ENCODE measurements around the gene ESPNL. TPM values are rescaled to one million over a fixed set of nuclear protein-coding genes. Genes with fewer than 3 reads are reported as not detected.
A peak's percentile ranks its signal among the peaks of the same experiment; 100 is the strongest.

ESPNL gene
- total and polyA plus RNA-seq, 9 of the 15 experiments (the other 6 are each of a cell fraction or from before 2014, with no cell fraction given), result 0.03 to 0.09 (median 0.05) TPM; not detected in 3

DNA sequence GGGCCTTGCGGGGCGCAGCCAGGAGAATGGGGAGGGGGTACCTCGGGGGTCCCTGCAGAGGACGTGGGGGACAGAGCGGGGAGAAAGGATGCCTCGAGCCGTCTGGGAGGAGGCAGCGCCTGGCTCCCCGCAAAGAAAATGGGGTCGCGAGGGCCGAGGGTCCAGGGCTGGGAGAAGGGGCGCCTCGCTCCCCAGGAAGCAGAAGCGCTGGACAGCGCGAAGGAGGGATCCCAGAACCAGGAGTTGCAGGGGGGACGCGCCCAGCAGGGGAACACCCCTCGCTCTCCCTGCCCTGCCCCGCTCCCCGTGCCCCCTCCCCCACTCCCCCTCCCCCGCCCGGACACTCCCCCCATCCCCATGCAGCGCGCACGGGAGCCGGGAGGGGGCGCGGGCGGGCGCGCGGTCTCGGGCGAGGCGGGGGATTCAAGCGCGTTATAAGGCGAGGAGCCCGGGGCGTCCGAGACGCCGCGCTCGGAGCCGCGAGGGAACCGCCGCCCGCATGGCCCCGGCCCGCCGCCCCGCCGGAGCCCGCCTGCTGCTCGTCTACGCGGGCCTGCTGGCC lies 58.5 kb downstream of the ESPNL start, which contains the start of gene ERFE (continued):
- TF ChIP-seq, protein P1, sequence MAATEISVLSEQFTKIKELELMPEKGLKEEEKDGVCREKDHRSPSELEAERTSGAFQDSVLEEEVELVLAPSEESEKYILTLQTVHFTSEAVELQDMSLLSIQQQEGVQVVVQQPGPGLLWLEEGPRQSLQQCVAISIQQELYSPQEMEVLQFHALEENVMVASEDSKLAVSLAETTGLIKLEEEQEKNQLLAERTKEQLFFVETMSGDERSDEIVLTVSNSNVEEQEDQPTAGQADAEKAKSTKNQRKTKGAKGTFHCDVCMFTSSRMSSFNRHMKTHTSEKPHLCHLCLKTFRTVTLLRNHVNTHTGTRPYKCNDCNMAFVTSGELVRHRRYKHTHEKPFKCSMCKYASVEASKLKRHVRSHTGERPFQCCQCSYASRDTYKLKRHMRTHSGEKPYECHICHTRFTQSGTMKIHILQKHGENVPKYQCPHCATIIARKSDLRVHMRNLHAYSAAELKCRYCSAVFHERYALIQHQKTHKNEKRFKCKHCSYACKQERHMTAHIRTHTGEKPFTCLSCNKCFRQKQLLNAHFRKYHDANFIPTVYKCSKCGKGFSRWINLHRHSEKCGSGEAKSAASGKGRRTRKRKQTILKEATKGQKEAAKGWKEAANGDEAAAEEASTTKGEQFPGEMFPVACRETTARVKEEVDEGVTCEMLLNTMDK (IDR thresholded peaks at IDR 0.05; ENCODE audit: borderline replicate concordance, insufficient read depth, low read depth, low read length, poor library complexity, severe bottlenecking), result peak; percentile 79
- TF ChIP-seq, protein P2, sequence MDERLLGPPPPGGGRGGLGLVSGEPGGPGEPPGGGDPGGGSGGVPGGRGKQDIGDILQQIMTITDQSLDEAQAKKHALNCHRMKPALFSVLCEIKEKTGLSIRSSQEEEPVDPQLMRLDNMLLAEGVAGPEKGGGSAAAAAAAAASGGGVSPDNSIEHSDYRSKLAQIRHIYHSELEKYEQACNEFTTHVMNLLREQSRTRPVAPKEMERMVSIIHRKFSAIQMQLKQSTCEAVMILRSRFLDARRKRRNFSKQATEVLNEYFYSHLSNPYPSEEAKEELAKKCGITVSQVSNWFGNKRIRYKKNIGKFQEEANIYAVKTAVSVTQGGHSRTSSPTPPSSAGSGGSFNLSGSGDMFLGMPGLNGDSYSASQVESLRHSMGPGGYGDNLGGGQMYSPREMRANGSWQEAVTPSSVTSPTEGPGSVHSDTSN (CRISPR knock-in tag; IDR thresholded peaks at IDR 0.05; ENCODE audit: low read depth), result no peak
- TF ChIP-seq, protein P2 (tag; conservative IDR thresholded peaks at IDR 0.05; ENCODE audit: low read depth), result no peak
- TF ChIP-seq KDM1A (IDR thresholded peaks at IDR 0.05), result peak in 1 of 2 experiments; percentile 63; a peak in 1 of 4 replicates
- TF ChIP-seq ETV6 (IDR thresholded peaks at IDR 0.05; ENCODE audit: borderline replicate concordance in 1 of 2, low read depth in 2 of 2, low read length in 1 of 2), result no peak
- TF ChIP-seq ETV6 (CRISPR knock-in tag; IDR thresholded peaks at IDR 0.05; ENCODE audit: borderline replicate concordance), result no peak
- TF ChIP-seq CXXC5 (CRISPR knock-in tag; IDR thresholded peaks at IDR 0.05), result peak; percentile 66
- TF ChIP-seq, protein P3, sequence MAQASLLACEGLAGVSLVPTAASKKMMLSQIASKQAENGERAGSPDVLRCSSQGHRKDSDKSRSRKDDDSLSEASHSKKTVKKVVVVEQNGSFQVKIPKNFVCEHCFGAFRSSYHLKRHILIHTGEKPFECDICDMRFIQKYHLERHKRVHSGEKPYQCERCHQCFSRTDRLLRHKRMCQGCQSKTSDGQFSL (CRISPR knock-in tag; IDR thresholded peaks at IDR 0.05), result peak; percentile 54; the same call in 1 of the 2 replicates
- TF ChIP-seq, protein P3 (tag; IDR thresholded peaks at IDR 0.05), result peak in 1 of 2 experiments; percentile 81; a peak in 2 of 4 replicates
- TF ChIP-seq, protein P4, sequence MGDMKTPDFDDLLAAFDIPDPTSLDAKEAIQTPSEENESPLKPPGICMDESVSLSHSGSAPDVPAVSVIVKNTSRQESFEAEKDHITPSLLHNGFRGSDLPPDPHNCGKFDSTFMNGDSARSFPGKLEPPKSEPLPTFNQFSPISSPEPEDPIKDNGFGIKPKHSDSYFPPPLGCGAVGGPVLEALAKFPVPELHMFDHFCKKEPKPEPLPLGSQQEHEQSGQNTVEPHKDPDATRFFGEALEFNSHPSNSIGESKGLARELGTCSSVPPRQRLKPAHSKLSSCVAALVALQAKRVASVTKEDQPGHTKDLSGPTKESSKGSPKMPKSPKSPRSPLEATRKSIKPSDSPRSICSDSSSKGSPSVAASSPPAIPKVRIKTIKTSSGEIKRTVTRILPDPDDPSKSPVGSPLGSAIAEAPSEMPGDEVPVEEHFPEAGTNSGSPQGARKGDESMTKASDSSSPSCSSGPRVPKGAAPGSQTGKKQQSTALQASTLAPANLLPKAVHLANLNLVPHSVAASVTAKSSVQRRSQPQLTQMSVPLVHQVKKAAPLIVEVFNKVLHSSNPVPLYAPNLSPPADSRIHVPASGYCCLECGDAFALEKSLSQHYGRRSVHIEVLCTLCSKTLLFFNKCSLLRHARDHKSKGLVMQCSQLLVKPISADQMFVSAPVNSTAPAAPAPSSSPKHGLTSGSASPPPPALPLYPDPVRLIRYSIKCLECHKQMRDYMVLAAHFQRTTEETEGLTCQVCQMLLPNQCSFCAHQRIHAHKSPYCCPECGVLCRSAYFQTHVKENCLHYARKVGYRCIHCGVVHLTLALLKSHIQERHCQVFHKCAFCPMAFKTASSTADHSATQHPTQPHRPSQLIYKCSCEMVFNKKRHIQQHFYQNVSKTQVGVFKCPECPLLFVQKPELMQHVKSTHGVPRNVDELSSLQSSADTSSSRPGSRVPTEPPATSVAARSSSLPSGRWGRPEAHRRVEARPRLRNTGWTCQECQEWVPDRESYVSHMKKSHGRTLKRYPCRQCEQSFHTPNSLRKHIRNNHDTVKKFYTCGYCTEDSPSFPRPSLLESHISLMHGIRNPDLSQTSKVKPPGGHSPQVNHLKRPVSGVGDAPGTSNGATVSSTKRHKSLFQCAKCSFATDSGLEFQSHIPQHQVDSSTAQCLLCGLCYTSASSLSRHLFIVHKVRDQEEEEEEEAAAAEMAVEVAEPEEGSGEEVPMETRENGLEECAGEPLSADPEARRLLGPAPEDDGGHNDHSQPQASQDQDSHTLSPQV (IDR thresholded peaks at IDR 0.05), result 0 out of 2 replicates have a peak, but pooled peaks have one; percentile 49
- TF ChIP-seq HMG20B (CRISPR knock-in tag; IDR thresholded peaks at IDR 0.05), result no peak
- no peak for TF ChIP-seq ZEB2 (IDR thresholded peaks at IDR 0.05)
- TF ChIP-seq ZBED1 (IDR thresholded peaks at IDR 0.05), result no peak
- TF ChIP-seq ZBTB7A (IDR thresholded peaks at IDR 0.05; ENCODE audit: borderline replicate concordance, control insufficient read depth, low read depth, low read length), result peak; percentile 26; the same call in 1 of the 2 replicates
- TF ChIP-seq WHSC1 (IDR thresholded peaks at IDR 0.05; ENCODE audit: low read length), result no peak
- TF ChIP-seq, protein P5, sequence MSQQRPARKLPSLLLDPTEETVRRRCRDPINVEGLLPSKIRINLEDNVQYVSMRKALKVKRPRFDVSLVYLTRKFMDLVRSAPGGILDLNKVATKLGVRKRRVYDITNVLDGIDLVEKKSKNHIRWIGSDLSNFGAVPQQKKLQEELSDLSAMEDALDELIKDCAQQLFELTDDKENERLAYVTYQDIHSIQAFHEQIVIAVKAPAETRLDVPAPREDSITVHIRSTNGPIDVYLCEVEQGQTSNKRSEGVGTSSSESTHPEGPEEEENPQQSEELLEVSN (IDR thresholded peaks at IDR 0.05; ENCODE audit: borderline replicate concordance in 1 of 2, extremely low read depth in 1 of 2, insufficient read depth in 1 of 2, insufficient read length in 1 of 2, low read depth in 1 of 2, low read length in 1 of 2, poor library complexity in 1 of 2, severe bottlenecking in 1 of 2), result peak; percentile 51 to 88
